ENCODE data around the gene FKBP8.

DNA sequence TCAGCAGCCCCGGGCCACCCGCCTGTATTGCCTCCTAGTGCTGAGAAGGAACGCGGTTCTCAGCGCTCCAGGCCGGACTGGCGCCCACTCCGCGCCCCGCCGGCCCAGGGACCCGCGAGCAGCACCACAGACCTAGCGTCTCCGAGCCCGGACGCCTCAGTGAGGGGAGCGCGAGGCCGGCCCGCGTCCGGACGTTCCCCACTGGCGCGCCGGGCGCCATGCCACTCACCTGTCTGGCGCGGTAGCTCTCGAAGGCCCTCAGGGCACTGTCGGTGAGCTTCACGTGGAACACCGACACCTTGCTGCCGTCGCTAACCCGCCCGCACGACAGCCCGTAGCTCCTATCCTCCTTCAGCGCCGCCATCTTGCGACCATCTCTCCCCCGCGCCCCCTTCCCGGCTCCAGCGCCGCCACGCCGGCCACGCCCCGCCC lies 21.7 kb downstream of the FKBP8 start, which contains the start of gene ELL:
- no peak for TF ChIP-seq GATA3 (IDR thresholded peaks at IDR 0.05; ENCODE audit: low read depth, low read length)
- no peak for TF ChIP-seq GATA2 (IDR thresholded peaks at IDR 0.05; ENCODE audit: low read depth, low read length)
